Glutamatergic neuron (in vitro differentiated cells): ENCODE data around the gene PLOD3. TPM values are rescaled to one million over a fixed set of nuclear protein-coding genes. Genes with fewer than 3 reads are reported as not detected.

Source experiments
- DNase-seq: peaks from one replicate; pipeline ENCODE4 v3.0.0; 2022
- H3K27ac Mint-ChIP-seq: one replicate; pipeline ENCODE4 v1.8.0; 2020; ENCODE audit warnings: mild to moderate bottlenecking, mixed read lengths, inconsistent platforms; ENCODE audit not compliant: unreplicated experiment
- H3K27me3 Mint-ChIP-seq: one replicate; pipeline ENCODE4 v1.8.0; 2020; ENCODE audit warnings: mild to moderate bottlenecking, moderate library complexity, mixed read lengths, inconsistent platforms; ENCODE audit not compliant: unreplicated experiment
- H3K36me3 Mint-ChIP-seq: one replicate; pipeline ENCODE4 v1.8.0; 2020; ENCODE audit warnings: mild to moderate bottlenecking, mixed read lengths, inconsistent platforms; ENCODE audit not compliant: unreplicated experiment
- H3K4me1 Mint-ChIP-seq: one replicate; pipeline ENCODE4 v1.8.0; 2020; ENCODE audit warnings: mild to moderate bottlenecking, low read depth, mixed read lengths, inconsistent platforms; ENCODE audit not compliant: unreplicated experiment
- H3K4me3 Mint-ChIP-seq: one replicate; pipeline ENCODE4 v1.8.0; 2020; ENCODE audit warnings: mild to moderate bottlenecking, mixed read lengths, inconsistent platforms; ENCODE audit not compliant: unreplicated experiment
- H3K9me3 Mint-ChIP-seq: one replicate; pipeline ENCODE4 v1.8.0; 2020; ENCODE audit warnings: mild to moderate bottlenecking, moderate library complexity, mixed read lengths, inconsistent platforms; ENCODE audit not compliant: unreplicated experiment
- CTCF ChIP-seq: fragments of 200-600 bp; sonication (generic); IDR thresholded peaks from one replicate; pipeline ENCODE4 v1.5.0; 2021; ENCODE audit not compliant: partially characterized antibody, unreplicated experiment
- total RNA-seq: library from RNA; stranded (reverse); fragmentation: NEBNext Ultra II Directional; extraction: Animal tissue kit (Norgen Biotek cat#: 25700); gene quantifications from one replicate; pipeline ENCODE4 v1.2.1, GENCODE V29; 2021; ENCODE audit not compliant: unreplicated experiment

PLOD3 gene
- total RNA-seq, 1 donor from 2014 or later, result 47.1 TPM

- TF ChIP-seq CTCF, result no peak
- Mint-ChIP-seq H3K9me3 (peaks cover 5% of the 10 kb centered on the region), H3K4me3 (peak overlapping the region; percentile 98), H3K36me3 (no peaks in the 10 kb centered on the region), H3K27me3 (peaks cover 5% of the 10 kb centered on the region), H3K4me1 (peaks cover 6% of the 10 kb centered on the region), H3K27ac (peak overlapping the region; percentile 59)
- DNase-seq, result no peak
Observed at GRCh38 chr7:101245147-101245668, 27.8 kb upstream of the PLOD3 start.

GRCh38 chr7:101244375-101245146 is 27.2 kb upstream of the PLOD3 start, which contains the start of gene FIS1:
Gene FIS1, minus strand, starts transcription at chr7:101245081. Its CDS starts 77 bp downstream, at chr7:101245004.
- H3K4me1 Mint-ChIP-seq, result peaks cover 6% of the 10 kb centered on the region
- peaks cover 5% of the 10 kb centered on the region for H3K27me3 Mint-ChIP-seq
- TF ChIP-seq CTCF, result peak; percentile 90
- peak within 1 kb of the TSS; percentile 93 for H3K27ac Mint-ChIP-seq
- H3K9me3 Mint-ChIP-seq, result peaks cover 5% of the 10 kb centered on the region
- peak; percentile 97 for DNase-seq
- H3K4me3 Mint-ChIP-seq, result peak within 1 kb of the TSS; percentile 98
- H3K36me3 Mint-ChIP-seq, result no peaks in the 10 kb centered on the region

- peaks cover 6% of the 10 kb centered on the region for H3K4me1 Mint-ChIP-seq
- peaks cover 5% of the 10 kb centered on the region for H3K9me3 Mint-ChIP-seq
- H3K27ac Mint-ChIP-seq, result peak overlapping the region; percentile 57
- peak overlapping the region; percentile 98 for H3K4me3 Mint-ChIP-seq
- H3K36me3 Mint-ChIP-seq, result no peaks in the 10 kb centered on the region
- TF ChIP-seq CTCF, result no peak
- no peak for DNase-seq
- peaks cover 5% of the 10 kb centered on the region for H3K27me3 Mint-ChIP-seq
Observed at GRCh38 chr7:101243646-101244374, 26.4 kb upstream of the PLOD3 start.

- peaks cover 5% of the 10 kb centered on the region for H3K27me3 Mint-ChIP-seq
- no peak for TF ChIP-seq CTCF
- peaks cover 7% of the 10 kb centered on the region for H3K9me3 Mint-ChIP-seq
- no peak overlapping the region for H3K4me3 Mint-ChIP-seq
- DNase-seq, result no peak
- H3K27ac Mint-ChIP-seq, result no peak overlapping the region
- H3K4me1 Mint-ChIP-seq, result peaks cover 9% of the 10 kb centered on the region
- H3K36me3 Mint-ChIP-seq, result no peaks in the 10 kb centered on the region
Observed at GRCh38 chr7:101241443-101242349, 24.3 kb upstream of the PLOD3 start.
